GM18520 (cell line): ENCODE results near the gene NTM.

ENCODE experiments used
- ATAC-seq: cut with Tn5 transposase; IDR thresholded peaks from one replicate; pipeline ENCODE4 v1.9.1; 2021; ENCODE audit not compliant: unreplicated experiment

Gene NTM

DNA sequence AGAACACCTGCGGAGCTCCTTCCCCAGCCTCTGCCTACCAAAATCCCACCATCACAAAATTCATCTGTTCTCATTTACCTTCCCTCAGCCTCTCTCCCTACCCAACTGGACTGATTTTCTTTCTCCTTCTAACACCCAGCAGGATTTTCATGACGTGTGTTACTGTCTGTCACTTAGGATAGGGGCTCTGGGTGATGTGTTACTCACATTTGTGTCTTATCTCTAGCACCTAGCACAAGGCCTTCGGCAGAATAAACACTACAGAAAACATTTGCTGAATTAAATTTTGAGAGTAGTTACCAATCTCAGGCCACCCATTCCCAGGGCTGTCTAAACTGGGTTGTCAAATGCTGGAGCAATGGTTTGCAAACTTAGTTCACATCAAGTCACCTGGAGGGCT is 88.0 kb downstream of the NTM start:
- ATAC-seq, result no peak

DNA sequence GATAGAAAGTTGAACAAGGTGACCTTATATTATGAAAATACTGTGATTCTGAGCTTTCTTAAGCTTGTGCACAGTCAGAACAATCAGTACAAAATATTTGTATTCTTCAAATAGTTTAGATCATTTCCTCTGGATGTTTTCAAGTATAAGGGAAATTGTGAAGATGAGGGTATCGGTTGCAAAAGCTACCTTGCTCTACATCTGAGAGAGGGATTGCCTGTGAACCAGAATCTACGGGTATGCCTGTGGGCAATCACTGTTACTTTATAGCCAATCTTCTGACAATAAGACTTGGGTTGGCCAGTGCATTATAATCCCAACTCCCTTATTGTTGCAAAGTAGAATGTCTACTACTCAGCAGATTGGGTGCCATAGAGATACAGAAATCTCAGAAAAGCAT is 90.5 kb downstream of the NTM start:
- ATAC-seq, result no peak

DNA sequence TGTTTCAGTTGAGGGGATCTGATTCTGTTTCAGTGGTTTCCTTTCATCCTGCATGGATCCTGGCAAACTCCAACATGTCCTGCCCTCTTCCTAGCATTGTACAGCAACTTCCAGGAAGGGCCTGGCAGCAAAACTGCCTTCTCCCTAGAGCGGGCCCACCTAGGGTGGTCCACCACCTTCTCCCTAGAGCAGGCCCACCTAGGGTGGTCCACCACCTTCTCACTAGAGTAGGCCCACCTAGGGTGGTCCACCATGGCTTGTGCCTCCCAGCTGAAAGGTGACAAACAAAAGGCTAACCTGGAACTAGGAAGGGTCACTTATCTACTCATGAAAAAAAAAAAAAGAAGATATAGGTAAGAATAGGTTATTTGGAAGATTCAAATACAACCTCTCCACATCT is 92.2 kb downstream of the NTM start:
- ATAC-seq, result no peak

DNA sequence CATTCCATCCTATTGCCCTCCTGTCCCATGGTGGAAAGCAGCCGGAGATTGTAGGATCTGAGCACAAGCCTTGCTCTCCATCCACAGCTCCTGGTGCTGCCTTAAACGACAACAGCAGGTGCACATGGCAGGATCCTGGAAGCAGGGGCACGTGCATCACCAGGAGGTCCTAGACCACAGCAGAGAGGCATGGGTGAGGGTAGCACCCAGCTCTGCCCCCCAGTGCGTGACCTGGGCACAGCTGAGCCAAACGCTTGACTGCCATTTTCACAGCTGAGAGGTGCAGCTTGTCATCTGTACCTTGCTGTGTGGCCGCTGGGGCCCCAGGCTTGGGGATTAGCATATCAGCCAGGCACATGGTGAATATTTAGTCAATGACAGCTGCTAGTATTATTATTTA is 92.7 kb downstream of the NTM start:
- no peak for ATAC-seq

DNA sequence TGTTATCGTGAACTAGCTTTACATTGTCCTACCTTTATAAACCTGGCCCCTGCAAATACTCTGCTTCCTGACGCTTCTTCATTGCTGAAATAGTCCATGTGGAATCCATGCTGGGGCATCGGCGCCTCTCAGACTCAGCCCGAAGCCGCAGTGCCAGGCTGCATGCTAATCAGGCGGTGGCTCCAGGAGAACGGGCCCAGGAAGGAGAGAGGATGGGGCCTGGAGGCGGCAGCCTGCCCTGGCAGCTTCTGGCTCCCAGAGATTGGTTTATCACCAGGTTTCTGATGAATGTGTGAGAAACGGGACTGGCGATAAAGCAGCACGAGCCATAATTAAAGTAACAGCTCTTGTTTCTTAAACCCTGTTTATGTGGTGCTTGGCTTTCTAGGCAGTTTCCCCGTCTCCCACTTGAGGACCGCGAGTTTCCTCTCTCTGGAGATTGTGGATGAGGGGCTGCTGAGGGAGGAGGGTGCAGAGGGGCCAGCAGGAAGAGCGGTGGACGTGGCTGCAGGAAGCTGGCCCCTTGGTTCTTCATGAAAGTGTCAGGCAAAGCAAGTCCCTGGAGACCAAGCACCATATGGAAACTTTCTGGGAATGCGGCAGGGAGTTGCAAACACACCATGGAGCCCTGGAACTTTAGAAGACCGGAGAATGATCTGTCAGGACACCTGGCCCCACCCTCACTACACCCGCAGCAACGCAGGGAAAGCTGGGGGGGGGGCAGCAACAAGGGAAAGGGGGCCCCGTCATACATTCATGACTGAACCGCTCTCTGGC is 93.4 kb downstream of the NTM start:
- ATAC-seq, result no peak

DNA sequence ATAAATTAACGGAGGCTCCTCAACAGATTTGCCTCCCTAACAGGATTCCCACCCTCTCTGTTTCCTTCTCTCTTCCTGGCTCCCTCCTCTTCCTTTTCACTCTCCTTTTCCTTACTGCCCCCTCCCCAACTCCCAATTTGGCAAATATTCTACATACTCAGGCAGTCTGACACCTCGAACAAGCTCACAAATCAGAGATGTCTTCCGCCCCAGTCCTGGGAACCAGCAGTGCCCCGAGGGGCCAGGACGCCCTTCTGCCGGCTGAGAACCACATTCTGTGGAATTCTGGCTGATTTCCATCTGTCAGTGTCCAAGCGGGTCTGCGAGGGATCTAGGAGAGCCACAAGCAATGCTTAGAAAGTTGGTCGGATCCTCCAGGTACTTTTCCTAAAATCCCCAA is 94.0 kb downstream of the NTM start:
- ATAC-seq, result no peak

DNA sequence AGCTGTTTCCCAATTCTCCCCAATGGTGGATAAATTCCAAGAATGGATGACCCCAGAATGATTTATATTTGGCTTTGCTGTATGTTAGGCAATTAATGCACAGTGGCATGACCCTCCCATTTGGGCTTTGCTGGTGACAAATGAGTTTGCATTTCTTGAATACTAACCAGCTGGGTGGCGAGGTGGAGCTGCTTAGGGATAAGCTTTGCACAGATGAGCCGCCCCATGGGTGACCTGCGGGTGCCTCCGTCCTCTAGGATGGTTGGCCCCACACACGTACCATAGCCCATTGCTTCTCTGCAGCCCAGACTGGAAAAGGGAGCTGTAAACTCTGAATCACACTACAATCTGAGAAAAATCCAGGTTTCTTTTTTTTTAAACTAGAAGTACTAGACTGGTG is 94.6 kb downstream of the NTM start:
- no peak for ATAC-seq

DNA sequence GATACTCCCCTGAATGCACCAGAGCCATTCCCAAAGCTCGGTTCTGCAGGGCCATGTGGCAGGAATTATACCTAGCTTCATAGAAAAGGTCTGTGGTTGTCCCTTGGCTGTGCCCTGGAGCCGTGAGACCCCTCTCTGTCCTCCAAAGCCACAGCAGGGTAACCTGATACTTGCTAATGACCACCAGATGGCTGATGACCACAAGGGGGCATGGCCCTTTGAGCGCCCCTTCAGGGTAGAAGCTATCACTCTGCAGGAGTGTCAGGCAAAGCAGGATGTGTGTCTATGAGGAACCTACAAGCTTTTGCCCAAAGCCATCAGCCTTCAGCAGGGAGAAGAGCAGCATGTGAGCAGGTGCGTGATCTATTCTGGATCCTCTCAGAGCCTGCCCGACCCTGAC is 95.3 kb downstream of the NTM start:
- ATAC-seq, result no peak

DNA sequence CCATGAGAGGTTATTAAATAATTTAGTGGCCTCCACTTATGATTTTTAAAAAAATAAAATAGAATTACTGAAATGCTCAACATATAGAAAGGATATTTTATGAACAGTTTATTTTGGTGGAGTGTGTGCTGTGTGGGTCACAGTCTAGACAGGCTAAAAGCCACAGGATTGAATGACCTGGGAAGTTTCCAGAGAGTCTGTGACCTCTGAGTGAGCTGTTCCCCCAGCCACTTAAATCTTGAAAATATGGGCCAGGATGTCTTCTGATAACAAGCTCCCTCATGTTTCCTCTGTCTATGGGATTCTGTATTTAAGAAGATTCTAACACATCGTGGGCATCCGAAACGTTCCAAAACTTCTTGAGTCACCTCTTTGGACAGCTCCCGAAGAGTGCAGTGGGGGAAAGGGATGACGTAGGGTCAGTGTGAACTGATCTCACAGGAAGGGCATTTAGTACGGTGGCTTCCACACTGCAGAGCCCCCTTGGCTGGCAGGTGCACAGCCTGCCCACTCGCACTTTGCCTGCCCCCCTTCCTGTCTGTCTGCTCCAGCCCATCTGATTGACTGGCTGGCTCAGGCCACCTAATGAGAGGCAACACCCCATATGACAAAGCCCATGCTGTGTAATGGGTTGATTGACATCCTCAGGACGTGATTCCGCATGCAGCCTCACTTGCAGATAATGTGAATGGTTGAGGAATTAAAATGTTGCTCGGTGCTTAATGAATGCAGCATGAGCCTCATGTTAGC is 97.4 kb downstream of the NTM start:
- ATAC-seq, result no peak

DNA sequence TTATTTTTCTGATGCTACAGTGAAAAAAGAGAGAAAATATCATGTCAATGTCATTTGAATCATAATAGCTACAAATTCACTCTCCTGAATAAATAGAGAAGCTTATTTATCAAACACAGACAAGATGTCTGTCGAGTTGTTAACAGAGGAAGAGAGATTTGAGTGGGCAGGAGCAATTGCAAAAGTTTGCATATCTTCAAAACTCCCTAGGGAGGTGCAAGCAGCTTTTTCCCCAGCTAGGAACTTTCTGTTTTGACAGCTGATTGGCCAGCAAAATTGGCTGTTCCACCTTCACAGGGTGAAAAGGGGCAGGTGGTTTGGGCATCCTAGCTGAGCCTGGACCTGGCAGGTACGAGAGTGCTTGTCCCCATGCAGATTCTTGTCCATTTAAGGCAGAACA is 98.2 kb downstream of the NTM start:
- ATAC-seq, result no peak

DNA sequence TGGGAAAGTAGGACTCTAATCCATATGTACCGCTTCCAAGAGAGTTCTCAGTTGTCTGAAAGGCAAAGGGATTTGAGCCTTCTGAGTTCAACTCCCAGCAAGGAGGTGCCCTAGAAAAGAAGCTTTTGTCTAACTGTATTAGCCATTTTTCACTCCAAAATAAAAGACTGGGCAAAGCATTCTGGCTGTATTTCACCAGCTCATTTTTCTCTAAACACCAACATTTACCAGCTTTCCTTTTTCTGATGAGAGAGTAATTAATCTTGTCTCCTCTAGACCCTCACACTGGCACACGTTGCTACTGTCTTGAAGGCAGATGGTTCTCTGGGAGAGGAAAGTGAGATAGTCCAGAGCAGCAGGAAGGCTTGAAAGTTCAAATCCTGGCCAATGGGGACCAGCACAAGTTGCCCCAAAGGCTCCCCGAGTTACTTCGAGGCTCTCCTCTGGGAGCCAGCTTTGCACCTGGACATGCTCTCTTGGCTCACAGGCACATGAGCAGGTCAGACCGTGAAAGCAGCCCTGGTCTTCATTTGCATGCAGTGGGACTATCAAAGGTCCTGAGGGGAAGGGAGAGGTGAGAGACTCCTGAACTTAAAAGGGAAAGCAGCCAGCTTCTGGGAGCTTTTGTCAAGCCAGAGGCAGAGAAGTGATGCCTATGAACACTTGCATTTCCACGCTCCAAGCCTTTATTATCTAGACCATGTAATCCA is 100.0 kb downstream of the NTM start:
- ATAC-seq, result no peak

DNA sequence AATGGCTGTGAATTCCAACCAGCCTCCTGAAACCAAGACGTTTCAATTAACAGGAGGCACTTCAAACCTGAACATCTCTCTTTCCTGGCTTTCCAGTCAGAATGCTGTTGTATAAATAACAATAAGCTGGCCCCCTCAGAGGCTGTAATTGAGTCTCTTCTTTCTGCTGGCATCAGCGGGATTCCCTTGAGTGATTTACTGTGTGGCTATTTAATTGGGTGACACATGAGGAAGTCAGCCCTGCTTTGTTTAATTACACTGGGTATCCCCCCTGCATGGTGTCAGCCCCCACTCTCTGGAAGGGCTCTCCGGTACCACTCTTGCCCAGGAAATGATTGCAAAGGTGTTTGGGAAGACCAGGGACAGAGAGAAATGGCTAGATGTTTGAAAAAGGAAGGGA is 101.6 kb downstream of the NTM start:
- ATAC-seq, result no peak

DNA sequence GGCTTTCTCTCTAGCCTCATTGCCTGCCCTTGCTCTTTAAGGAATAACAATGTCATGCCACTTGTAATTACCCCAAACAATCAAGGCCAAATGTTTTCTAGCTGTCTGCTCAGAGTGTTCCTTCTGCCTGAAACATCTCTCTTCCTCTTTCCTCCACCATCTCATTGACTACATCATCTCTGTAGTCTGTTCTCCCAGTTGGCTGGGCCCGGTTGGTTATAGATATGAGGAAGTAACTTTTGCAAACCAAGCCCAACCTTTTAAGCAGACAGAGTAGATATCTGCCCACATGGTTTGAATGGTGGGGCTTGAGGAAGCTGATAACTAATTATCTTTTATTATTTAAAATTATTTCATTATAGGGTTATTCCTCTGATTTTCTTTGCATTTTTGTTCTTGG is 104.5 kb downstream of the NTM start:
- no peak for ATAC-seq

DNA sequence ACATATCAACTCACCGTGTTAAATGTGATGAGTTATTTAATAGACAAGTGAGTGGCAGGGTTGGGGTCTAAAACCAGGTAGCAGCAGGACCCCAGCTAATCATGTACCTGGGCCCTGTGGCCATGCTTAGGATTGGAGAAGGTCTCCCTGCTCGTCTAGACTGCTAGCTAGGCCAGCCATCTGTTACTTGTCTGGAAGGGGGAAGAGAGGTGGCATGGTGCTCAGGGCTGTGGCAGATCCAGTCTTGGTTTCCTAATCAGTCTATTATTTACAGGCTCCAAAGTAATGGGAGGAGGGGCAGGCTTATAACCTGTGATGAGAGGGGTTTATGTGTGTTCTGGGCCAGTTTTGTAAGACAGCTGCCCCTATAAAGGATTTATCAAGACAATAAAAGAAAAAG is 105.9 kb downstream of the NTM start:
- no peak for ATAC-seq

DNA sequence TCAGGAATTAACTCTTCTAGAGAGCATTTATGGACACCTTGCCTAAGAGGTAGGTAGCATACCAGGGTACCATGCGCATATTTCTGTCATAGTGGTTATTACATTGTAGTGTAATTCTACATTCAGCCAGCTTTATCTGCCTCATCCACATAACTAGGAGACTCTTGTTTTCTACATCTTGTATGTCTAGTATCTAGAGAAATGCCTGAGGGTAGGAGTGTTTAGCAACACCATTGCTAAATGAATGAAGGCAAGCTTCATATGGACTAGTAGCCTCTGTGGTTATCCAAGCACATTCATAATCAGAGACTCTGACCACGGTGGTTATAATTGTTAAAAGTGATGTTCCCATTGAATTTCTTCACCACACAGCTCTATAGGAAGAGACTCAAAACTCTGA is 107.9 kb downstream of the NTM start:
- ATAC-seq, result no peak

DNA sequence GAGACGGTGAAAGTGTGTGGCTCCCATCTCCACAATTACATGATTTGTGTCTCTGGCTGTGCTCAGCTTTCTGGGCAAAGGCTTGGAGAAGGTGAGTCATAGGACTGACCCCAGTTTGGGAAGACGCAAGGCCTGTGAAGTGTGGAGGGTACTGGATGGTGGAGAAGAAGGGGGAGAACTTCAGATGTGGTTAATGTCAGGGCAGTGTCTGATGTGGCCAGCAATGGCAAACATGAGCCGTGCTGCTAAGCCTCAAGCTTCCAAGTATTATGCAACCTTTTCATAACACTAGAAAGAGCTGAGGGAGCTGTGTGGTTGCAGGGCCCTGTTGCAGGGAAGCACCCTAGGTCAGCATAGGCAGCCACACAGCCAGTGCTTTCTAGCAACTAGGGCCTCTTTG is 110.9 kb downstream of the NTM start:
- ATAC-seq, result no peak

DNA sequence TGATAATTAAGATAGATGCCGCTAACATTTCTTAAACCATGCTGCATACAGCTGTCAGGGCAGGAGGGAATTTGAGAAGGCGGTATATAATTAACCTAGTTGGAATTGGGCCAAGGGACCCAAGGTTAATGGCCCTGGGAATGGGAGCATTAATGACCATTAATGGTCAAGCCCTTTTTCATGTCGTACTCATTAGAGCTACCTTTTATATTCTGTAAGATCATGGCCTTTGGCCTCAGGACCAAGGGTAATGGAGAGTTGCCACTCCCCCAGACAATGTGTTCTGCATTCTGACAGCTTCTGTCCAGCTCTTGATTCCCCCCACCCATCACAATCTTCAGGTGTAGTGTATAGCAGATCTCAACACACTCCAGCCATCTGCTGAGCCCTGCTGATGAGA is 111.6 kb downstream of the NTM start:
- ATAC-seq, result no peak

DNA sequence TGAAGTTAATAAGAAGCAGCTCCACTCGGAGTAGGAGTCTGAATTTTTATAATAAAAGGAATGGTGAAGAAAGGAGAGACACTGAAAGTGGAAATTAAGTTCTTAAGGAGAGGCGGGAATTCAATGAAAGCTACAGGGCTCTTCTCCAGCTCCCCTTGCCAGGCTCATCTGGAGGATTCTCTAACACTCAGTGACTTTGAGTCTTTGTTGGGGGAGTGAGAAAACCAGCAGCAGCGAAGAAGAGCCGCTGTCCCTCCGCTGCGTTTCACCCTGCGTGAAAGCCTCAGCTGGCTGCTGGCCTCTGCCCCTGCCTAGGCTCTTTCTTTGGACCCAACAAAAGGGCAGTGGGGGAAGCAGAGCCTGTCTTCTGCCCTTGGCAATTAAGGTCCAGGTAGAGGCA is 113.0 kb downstream of the NTM start:
- no peak for ATAC-seq

DNA sequence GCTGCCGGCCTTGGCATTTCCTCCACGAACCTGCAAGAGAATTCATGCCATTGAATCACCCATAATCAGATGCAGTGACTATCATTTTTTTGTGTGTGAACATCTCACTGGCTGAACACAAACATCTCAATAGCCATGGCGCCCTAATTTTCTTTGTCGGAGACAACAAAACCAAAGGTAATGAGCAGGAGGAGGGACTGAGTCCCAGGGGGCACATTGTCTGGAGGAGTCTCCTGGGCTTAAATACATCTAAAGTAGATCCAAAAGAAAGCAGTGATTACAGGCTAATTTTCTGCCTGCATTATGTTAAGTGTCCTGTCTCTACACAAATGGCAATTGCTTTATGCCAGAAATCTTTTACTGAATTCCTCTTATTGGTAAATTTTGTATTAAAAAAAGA is 113.5 kb downstream of the NTM start:
- ATAC-seq, result no peak

DNA sequence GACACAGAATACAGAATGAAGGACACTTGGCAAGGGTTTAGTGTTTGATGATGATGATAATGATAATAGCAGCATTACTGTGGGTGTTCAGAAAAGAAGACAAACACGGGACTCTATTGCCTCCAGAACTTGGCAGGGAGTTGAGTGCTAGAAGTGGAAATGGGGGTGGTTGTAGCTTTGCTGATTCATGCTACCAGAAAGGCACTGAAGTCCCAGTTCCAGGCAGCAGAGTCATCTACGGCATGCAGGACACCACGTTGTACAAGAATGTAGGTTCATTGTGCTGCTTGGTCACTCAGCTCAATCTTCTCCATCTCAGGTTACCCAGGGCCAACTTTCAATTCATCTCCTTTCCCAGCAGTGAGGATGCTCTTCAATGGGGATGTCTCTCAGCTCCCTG is 115.7 kb downstream of the NTM start:
- ATAC-seq, result no peak

DNA sequence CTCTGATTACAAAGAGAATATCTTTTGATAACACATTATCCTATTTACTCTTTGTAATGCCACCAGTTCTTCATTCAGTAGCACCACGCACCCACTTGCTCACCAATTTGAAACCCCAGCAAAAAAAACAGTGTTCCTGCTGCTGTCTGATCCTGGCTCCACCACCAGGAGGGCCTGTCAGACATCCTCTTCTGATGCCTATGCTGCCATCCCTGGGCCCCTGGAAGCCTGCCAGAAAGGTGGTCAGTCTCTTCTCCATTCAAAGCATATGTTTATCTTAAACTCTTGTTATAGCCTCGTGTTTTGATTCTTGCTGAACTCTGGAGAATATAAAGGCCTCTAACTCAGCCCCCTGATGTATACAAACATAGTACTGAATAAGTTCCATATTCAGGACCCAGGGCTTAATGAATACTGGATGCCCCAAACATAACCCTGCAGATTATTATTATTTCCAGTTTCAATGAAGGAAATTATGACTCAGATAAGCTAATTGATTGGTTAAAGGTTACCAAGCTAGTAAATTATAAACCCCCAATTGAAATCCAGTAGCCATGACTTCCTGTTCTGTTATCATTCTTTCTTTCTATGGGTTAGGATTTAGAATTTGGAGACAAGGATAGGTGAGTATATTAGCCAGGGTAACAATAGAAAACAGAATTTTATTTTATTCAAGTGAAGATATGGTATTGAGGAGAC is 116.7 kb downstream of the NTM start:
- no peak for ATAC-seq

DNA sequence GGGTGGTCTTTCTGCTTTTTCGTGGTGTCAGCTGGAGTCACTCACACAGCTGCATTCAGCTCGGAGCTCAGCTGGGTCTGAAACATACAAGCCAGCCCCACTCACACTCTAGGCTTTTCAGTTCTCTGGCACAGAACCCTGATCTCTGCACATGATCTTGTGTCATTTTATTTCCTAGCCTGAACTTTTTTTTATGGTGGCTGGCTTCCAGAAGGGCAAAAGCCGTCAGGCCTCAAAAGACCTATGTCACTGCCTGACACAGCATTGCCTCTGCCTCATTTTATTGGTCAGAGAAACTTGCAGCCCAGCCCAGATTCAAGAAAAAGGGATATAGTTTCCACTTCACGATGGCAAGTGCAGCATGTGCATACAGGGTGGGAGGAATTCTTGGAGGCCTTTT is 117.8 kb downstream of the NTM start:
- no peak for ATAC-seq
